Heart right ventricle (tissue), 16 donors: ENCODE measurements around the gene PRKAG1. TPM values are rescaled to one million over a fixed set of nuclear protein-coding genes. Genes with fewer than 3 reads are reported as not detected.

ENCODE experiments used
- ATAC-seq, 8 donors: fragments of 200-7000 bp; cut with Tn5 transposase; one replicate each; pipeline ENCODE4 v1.9.1; 2020; ENCODE audit warnings: mild to moderate bottlenecking in 8 of 8, moderate library complexity in 8 of 8, moderate number of reproducible peaks in 1 of 8
- DNase-seq, 2 donors: peaks; one replicate each; pipeline ENCODE4 v3.0.0-alpha.2; 2020
- H3K27ac ChIP-seq, 10 donors: fragments of 200-600 bp; sonication (generic) in 2 of 10; one replicate each; pipeline versions ENCODE4 v1.5.0 to v1.8.0; 2020 to 2022; ENCODE audit warnings: mild to moderate bottlenecking in 3 of 10
- H3K27me3 ChIP-seq, 7 donors: fragments of 200-600 bp; one replicate each; pipeline ENCODE4 v1.8.0; 2021 to 2022; ENCODE audit warnings: mild to moderate bottlenecking in 2 of 7
- H3K36me3 ChIP-seq, 9 donors: fragments of 200-600 bp; sonication (generic) in 1 of 9; one replicate each; pipeline versions ENCODE4 v1.5.0 to v1.8.0; 2020 to 2022; ENCODE audit warnings: mild to moderate bottlenecking in 2 of 9
- H3K4me1 ChIP-seq, 9 donors: fragments of 200-600 bp; sonication (generic) in 1 of 9; one replicate each; pipeline versions ENCODE4 v1.5.0 to v1.8.0; 2020 to 2022; ENCODE audit warnings: mild to moderate bottlenecking in 4 of 9
- H3K4me3 ChIP-seq, 10 donors: fragments of 200-600 bp; sonication (generic) in 2 of 10; one replicate each; pipeline versions ENCODE4 v1.5.0 to v1.8.0; 2020 to 2022; ENCODE audit warnings: mild to moderate bottlenecking in 7 of 10, moderate library complexity in 2 of 10
- H3K9me3 ChIP-seq, 11 donors: fragments of 200-600 bp in 10 of 11; sonication (generic) in 2 of 11; one replicate each; pipeline versions ENCODE4 v1.5.0 to v1.8.0; 2013 to 2022; ENCODE audit warnings: mild to moderate bottlenecking in 2 of 11, control low read depth in 1 of 11, moderate library complexity in 1 of 11
- CTCF ChIP-seq, 9 donors: fragments of 200-600 bp; sonication (generic) in 2 of 9; IDR thresholded peaks; one replicate each; pipeline versions ENCODE4 v1.5.0 to v1.8.0; 2021 to 2022; ENCODE audit warnings: antibody characterized with exemption in 9 of 9, mild to moderate bottlenecking in 5 of 9, moderate library complexity in 1 of 9
- WGBS, 2 donors: extraction: QIAGEN DNeasy Blood & Tissue Kit; methylation state at CpG; one replicate each; pipeline ENCODE4 v1.1.7; 2013; ENCODE audit warnings: inconsistent platforms in 1 of 2; 5-methylcytosine and 5-hydroxymethylcytosine counted together
- intact Hi-C, 10 donors: fragments of 100-400 bp; cut with DNase I; formaldehyde crosslinking; loops; one replicate each; pipeline versions ENCODE4 v1.11.1 to v1.14.2; 2022
- polyA plus RNA-seq, 2 donors: library from polyadenylated mRNA; stranded (reverse); fragments of 200-250 nt; gene quantifications; one replicate each; pipeline ENCODE4 v1.2.3, GENCODE V29; 2013
- total RNA-seq, 10 donors: library from RNA; stranded (reverse); fragmentation: NEBNext Ultra II Directional in 3 of 10; extraction: Animal tissue kit (Norgen Biotek cat#: 25700) in 3 of 10; gene quantifications; one replicate each; pipeline versions ENCODE4 v1.2.1 to v1.2.4, GENCODE V29; 2021 to 2023
- donor health status: Arrhythmogenic right ventricular cardiomyopathy.
- donor health status: ischemic (EF 13 %, LVEDD 7.1; RV severe dilation, severe dysfunction).
- donor health status: healthy with polysubstance abuse.
- donor health status: DM: no; HTN: yes; CAD: no.
- donor health status: DM: no; HTN: no; CAD: no.
- donor health status: ischemic (EF 25% LVEDD 6.9; RV normal size, moderate dysfunction).
- donor health status: ischemic (EF 25% LVEDD 5.7; RV mildly dilated, moderate dysfunction).
- donor health status: healthy.
- donor health status: DM: yes; HTN: yes; CAD: no.
- donor health status: Ischemic cardiomyopathy.
- donor health status: ischemic (EF 35%, LVEDD 5.7; RV mildly dilated, moderate dysfunction).
- donor health status: nonischemic (EF 11% LVEDD 7.7; RV severe dilation, severe dysfunction).
- donor health status: DM: yes; HTN: yes; CAD: no.
- donor health status: PGD.
- donor health status: ischemic (EF 29% LVEDD 5.4; RV normal size, mild dysfunction).
- donor health status: nonischemic (EF 23%, LVEDD 6.1; RV moderate dilation, normal function).

The PRKAG1 gene
- total and polyA plus RNA-seq, 12 donors: 71.0 to 110 (median 95.6) TPM

- peak overlapping the region in 9 of 10 donors; percentile 5 to 52 (median 39) for H3K4me3 ChIP-seq
- intact Hi-C loops: loop anchor here in 1 of 10 donors (1.0 kb wide), 1 partner anchor 11 kb away; no protein-coding TSS in a partner anchor
- peaks cover 46 to 100% (median 99%) of the 10 kb centered on the region in 7 donors for H3K27me3 ChIP-seq
- H3K36me3 ChIP-seq: no peaks in the 10 kb centered on the region
- H3K9me3 ChIP-seq: no peaks in the 10 kb centered on the region
- ATAC-seq: peak in 6 of 8 donors; percentile 20 to 58 (median 46)
- H3K4me1 ChIP-seq: peaks cover 33 to 58% (median 40%) of the 10 kb centered on the region in 9 donors
- H3K27ac ChIP-seq: no peak overlapping the region
- peak in 1 of 2 donors; percentile 78 for DNase-seq
- WGBS, 2 donors: 12 to 14% methylated on average over 45 to 50 of the region's 50 CpGs
- peak; percentile 40 to 86 (median 77) for TF ChIP-seq CTCF (IDR thresholded peaks at IDR 0.05)
Observed at GRCh38 chr12:48977290-48978281, 41.0 kb downstream of the PRKAG1 start.

GRCh38 chr12:48973941-48974673 is 44.5 kb downstream of the PRKAG1 start:
- Histone ChIP-seq H3K36me3 (no peaks in the 10 kb centered on the region), H3K27me3 (peaks cover 34 to 100% (median 99%) of the 10 kb centered on the region in 7 donors), H3K27ac (peak overlapping the region in 1 of 10 donors; percentile 19), H3K4me3 (no peak overlapping the region), H3K9me3 (no peaks in the 10 kb centered on the region), H3K4me1 (peaks cover 19 to 54% (median 39%) of the 10 kb centered on the region in 9 donors)
- peak; percentile 31 to 52 (median 36) for ATAC-seq
- DNase-seq: peak in 1 of 2 donors; percentile 65
- 16 to 18% methylated on average over 19 of the region's 19 CpGs for WGBS, 2 donors
- TF ChIP-seq CTCF (IDR thresholded peaks at IDR 0.05): peak; percentile 25 to 70 (median 63)
- intact Hi-C loops: no loop called here

GRCh38 chr12:48973531-48973930 is 45.0 kb downstream of the PRKAG1 start:
- H3K4me3 ChIP-seq: no peak overlapping the region
- 22 to 28% methylated on average over 12 of the region's 12 CpGs for WGBS, 2 donors
- peak overlapping the region in 1 of 10 donors; percentile 19 for H3K27ac ChIP-seq
- DNase-seq: peak in 1 of 2 donors; percentile 73
- H3K27me3 ChIP-seq: peaks cover 29 to 100% (median 95%) of the 10 kb centered on the region in 7 donors
- H3K4me1 ChIP-seq: peaks cover 13 to 49% (median 33%) of the 10 kb centered on the region in 9 donors
- no peak for TF ChIP-seq CTCF (IDR thresholded peaks at IDR 0.05)
- no peaks in the 10 kb centered on the region for H3K36me3 ChIP-seq
- no peaks in the 10 kb centered on the region for H3K9me3 ChIP-seq
- intact Hi-C loops: no loop called here
- peak; percentile 14 to 74 (median 46) for ATAC-seq

GRCh38 chr12:48972952-48973483 is 45.6 kb downstream of the PRKAG1 start:
- Histone ChIP-seq H3K4me3 (no peak overlapping the region), H3K27me3 (peaks cover 23 to 100% (median 90%) of the 10 kb centered on the region in 7 donors), H3K9me3 (no peaks in the 10 kb centered on the region), H3K27ac (peak overlapping the region in 1 of 10 donors; percentile 19), H3K4me1 (peaks cover 8 to 44% (median 28%) of the 10 kb centered on the region in 9 donors), H3K36me3 (no peaks in the 10 kb centered on the region)
- intact Hi-C loops: no loop called here
- DNase-seq (no peak), ATAC-seq (no peak)
- TF ChIP-seq CTCF (IDR thresholded peaks at IDR 0.05): no peak
- 24 to 25% methylated on average over 3 of the region's 3 CpGs for WGBS, 2 donors
